Chondrocyte (in vitro differentiated cells): ENCODE data around the gene SNIP1. TPM values are rescaled to one million over a fixed set of nuclear protein-coding genes. Genes with fewer than 3 reads are reported as not detected.

ENCODE experiments used
- DNase-seq: peaks from one replicate; pipeline ENCODE4 v3.0.0; 2021; ENCODE audit warnings: mixed read lengths, low spot score
- H3K27ac Mint-ChIP-seq: one replicate; pipeline ENCODE4 v1.8.0; 2021; ENCODE audit warnings: mild to moderate bottlenecking, moderate library complexity, mixed read lengths; ENCODE audit not compliant: unreplicated experiment
- H3K27me3 Mint-ChIP-seq: 2 replicates; pipeline ENCODE4 v1.8.0; 2021; ENCODE audit warnings: low read depth, mixed read lengths
- H3K36me3 Mint-ChIP-seq: 2 replicates; pipeline ENCODE4 v1.8.0; 2021; ENCODE audit warnings: low read depth, mixed read lengths
- H3K4me1 Mint-ChIP-seq: 2 replicates; pipeline ENCODE4 v1.8.0; 2021; ENCODE audit warnings: low read depth, mild to moderate bottlenecking, mixed read lengths
- H3K4me3 Mint-ChIP-seq: one replicate; pipeline ENCODE4 v1.8.0; 2021; ENCODE audit warnings: mild to moderate bottlenecking, moderate library complexity, mixed read lengths; ENCODE audit not compliant: unreplicated experiment
- H3K9me3 Mint-ChIP-seq: 2 replicates; pipeline ENCODE4 v1.8.0; 2021; ENCODE audit warnings: low read depth, mixed read lengths
- CTCF ChIP-seq: fragments of 200-600 bp; sonication (generic); IDR thresholded peaks from 2 replicates; pipeline ENCODE4 v1.5.0; 2021; ENCODE audit warnings: antibody characterized with exemption, mild to moderate bottlenecking, moderate library complexity
- total RNA-seq: library from RNA; stranded (reverse); gene quantifications from 3 replicates; pipeline ENCODE4 v1.2.1, GENCODE V29; 2021

SNIP1 gene
- total RNA-seq, 1 donor from 2014 or later: 15.6 TPM

GRCh38 chr1:37495875-37496274 lies 58.2 kb downstream of the SNIP1 start:
- Mint-ChIP-seq H3K4me1 (peaks cover 12% of the 10 kb centered on the region), H3K4me3 (no peak overlapping the region), H3K36me3 (peaks cover 17% of the 10 kb centered on the region), H3K27ac (no peak overlapping the region), H3K27me3 (no peaks in the 10 kb centered on the region), H3K9me3 (no peaks in the 10 kb centered on the region)
- TF ChIP-seq CTCF: no peak
- DNase-seq: no peak

- H3K27me3 Mint-ChIP-seq: no peaks in the 10 kb centered on the region
- H3K4me1 Mint-ChIP-seq: no peaks in the 10 kb centered on the region
These were observed 60.6 kb downstream of the SNIP1 start for GRCh38 chr1:37493336-37494098.

GRCh38 chr1:37487619-37487984 lies 66.5 kb downstream of the SNIP1 start:
- H3K9me3 Mint-ChIP-seq: no peaks in the 10 kb centered on the region
- H3K27ac Mint-ChIP-seq: peak overlapping the region; percentile 81
- no peak overlapping the region for H3K4me3 Mint-ChIP-seq
- DNase-seq: no peak
- H3K36me3 Mint-ChIP-seq: peaks cover 9% of the 10 kb centered on the region
- peak; percentile 71 for TF ChIP-seq CTCF
- peaks cover 19% of the 10 kb centered on the region for H3K4me1 Mint-ChIP-seq
- H3K27me3 Mint-ChIP-seq: no peaks in the 10 kb centered on the region

More at GRCh38 chr1:37493336-37494098, 60.6 kb downstream of the SNIP1 start:
- no peak overlapping the region for H3K4me3 Mint-ChIP-seq
- no peak for TF ChIP-seq CTCF
- peaks cover 19% of the 10 kb centered on the region for H3K36me3 Mint-ChIP-seq
- no peak for DNase-seq
- H3K27ac Mint-ChIP-seq: no peak overlapping the region
- no peaks in the 10 kb centered on the region for H3K9me3 Mint-ChIP-seq

- H3K27me3 Mint-ChIP-seq: no peaks in the 10 kb centered on the region
- peak overlapping the region; percentile 81 for H3K27ac Mint-ChIP-seq
- DNase-seq: no peak
- H3K4me3 Mint-ChIP-seq: no peak overlapping the region
- TF ChIP-seq CTCF: peak; percentile 98
- peaks cover 19% of the 10 kb centered on the region for H3K4me1 Mint-ChIP-seq
- H3K36me3 Mint-ChIP-seq: peaks cover 13% of the 10 kb centered on the region
- H3K9me3 Mint-ChIP-seq: no peaks in the 10 kb centered on the region
These were observed 67.1 kb downstream of the SNIP1 start for GRCh38 chr1:37486680-37487618.

- DNase-seq: no peak
- no peak overlapping the region for H3K27ac Mint-ChIP-seq
- H3K36me3 Mint-ChIP-seq: peaks cover 17% of the 10 kb centered on the region
- H3K4me3 Mint-ChIP-seq: no peak overlapping the region
- TF ChIP-seq CTCF: no peak
- no peaks in the 10 kb centered on the region for H3K27me3 Mint-ChIP-seq
- no peaks in the 10 kb centered on the region for H3K9me3 Mint-ChIP-seq
- peaks cover 19% of the 10 kb centered on the region for H3K4me1 Mint-ChIP-seq
These were observed 68.0 kb downstream of the SNIP1 start for GRCh38 chr1:37485902-37486679.
